Hippocampal formation (tissue), 2 donors: ENCODE data around the gene BCL7A.
"Not testable (repeated sequence)": the region's sequence is repeated elsewhere in the genome, so short reads cannot be mapped to it uniquely, and the experiment has no call there.

Source experiments
- DNase-seq, 2 donors: peaks; one replicate each; lab custom pipeline; 2025; lab: John Stamatoyannopoulos, UW

BCL7A gene

DNA sequence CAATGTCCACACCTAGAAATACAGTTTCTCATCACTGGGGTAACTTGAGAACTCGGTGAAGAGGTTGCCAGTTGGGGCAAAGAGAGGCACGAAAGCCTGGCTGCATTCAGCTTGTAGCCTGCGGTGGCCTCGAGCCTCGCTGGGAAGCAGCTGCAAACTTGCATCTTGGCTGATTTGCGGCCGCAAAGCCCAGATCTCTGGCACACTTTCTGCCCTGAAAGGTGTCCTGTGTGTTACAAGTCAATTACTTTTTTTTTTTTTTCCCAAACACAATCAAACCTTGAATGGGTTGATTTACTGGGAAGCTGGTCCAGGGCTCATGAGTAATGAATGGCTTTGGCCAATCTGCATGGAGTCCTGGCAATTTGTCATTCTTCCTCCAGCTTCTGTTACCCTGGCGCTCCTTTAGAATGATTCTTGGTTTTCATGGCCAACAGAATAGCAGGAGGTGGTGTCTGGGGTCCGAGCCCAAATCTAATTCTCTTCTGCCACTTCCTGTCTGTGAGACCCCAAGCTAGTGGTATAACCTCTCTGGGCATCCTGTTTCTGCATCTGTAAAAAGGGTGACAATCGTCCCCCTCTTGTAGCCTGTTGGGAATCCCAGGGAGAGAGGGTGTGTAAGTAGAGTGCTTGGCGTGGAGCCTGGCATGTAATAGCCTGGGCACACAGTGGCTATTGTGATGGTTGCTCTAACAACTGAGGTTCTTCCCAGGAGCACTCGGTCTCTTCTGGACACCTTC is 6.7 kb downstream of the BCL7A start:
- DNase-seq, result peak; percentile 18 to 42

DNA sequence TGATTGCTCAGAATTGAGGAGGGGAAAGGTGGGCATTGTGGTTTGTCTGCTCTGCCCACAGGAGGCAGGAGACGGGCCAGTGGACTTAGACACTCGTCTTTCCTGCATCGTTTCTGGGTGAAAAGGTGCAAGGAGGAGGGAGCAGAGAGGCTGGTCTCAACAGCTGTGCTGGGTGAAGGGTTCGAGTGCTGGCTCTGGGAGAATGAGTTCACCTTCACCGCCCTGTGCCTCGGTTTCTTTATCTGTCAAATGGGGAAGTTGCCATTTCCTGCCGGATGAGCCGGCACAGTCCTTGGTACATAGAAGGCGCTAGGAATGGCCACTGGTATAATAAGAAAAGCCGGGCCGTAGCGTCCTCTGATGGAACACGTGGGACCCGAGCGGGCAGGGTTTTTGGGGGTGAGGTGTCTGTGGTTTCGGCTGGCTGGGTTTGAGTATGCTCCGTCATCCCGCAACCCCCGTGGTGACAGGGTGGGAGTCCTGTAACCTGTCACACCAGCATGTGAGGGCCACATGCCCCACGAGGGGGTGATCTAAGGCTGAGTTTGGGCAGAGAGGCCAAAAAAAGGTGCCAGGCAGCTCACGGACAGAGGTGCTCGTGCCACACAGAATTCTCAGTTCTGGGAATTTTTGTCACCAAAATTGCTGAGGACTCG is 7.3 kb downstream of the BCL7A start:
- DNase-seq, result no peak

GRCh38 chr12:122029620-122030423 is 8.1 kb downstream of the BCL7A start:
- DNase-seq, result no peak

GRCh38 chr12:122030424-122031035 is 8.8 kb downstream of the BCL7A start:
- no peak for DNase-seq

- DNase-seq, result no peak
Measured at GRCh38 chr12:122031342-122032216, 9.9 kb downstream of the BCL7A start.

GRCh38 chr12:122032580-122032979 is 10.9 kb downstream of the BCL7A start:
- DNase-seq, result no peak

DNA sequence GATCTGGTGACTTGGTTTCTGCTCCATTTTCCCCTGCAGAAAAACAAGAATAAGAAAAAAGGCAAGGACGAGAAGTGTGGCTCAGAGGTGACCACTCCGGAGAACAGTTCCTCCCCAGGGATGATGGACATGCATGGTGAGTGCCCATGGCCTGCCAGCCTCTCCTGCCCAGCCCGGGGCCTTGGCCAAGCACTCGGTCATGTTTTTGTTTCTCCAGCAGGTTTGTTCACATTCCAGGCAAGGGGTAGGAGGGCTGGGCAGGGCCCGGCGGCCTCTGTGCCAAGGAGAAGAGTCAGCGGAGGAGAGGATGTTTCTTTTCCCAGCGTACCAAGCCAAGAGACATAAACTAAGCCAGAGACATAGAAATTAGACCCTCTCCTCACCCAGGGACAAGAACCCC is 13.6 kb downstream of the BCL7A start:
- no peak for DNase-seq

- DNase-seq, result no peak
Measured at GRCh38 chr12:122036153-122036552, 14.5 kb downstream of the BCL7A start.

GRCh38 chr12:122040579-122041386 is 19.1 kb downstream of the BCL7A start:
- no peak for DNase-seq

GRCh38 chr12:122041458-122041857 is 19.8 kb downstream of the BCL7A start:
- not testable (repeated sequence) for DNase-seq

GRCh38 chr12:122042910-122043309 is 21.2 kb downstream of the BCL7A start:
- DNase-seq, result no peak

DNA sequence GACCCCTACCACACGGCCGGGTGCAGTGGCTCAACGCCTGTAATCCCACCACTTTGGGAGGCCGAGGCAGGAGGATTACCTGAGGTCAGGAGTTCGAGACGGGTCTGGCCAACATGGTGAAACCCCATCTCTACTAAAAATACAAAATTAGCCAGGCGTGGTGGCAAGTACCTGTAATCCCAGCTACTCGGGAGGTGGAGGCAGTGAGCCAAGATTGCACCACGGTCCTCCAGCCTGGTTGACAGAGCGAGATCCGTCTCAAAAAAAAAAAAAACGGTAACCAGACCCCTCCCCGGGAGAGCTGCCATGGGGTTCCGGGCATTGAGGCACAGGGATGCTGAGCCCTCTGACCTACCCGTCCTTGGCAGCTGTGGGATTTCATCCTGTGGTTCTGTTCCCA is 21.8 kb downstream of the BCL7A start:
- no peak for DNase-seq

- DNase-seq, result no peak
Measured at GRCh38 chr12:122045262-122045661, 23.6 kb downstream of the BCL7A start.

- DNase-seq, result no peak
Measured at GRCh38 chr12:122046145-122046544, 24.5 kb downstream of the BCL7A start.

DNA sequence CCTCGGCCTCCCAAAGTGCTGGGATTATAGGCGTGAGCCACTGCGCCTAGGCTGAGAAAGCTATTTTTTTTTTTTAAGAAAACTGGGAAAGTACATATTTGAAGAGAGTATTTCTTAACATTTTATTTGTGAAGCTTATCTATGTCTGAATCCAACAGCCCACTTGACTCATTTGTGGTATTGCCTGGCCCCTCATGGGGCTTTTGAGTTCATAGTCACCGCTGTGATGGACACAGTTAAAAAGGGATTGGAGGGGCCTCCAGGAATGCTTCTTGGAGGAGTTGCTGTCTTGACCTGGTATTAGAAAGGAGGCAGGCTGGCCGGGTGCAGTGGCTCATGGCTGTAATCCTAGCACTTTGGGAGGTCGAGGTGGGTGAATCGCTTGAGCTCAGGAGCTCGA is 26.5 kb downstream of the BCL7A start:
- no peak for DNase-seq

GRCh38 chr12:122049827-122050226 is 28.1 kb downstream of the BCL7A start:
- DNase-seq, result no peak

- DNase-seq, result no peak
Measured at GRCh38 chr12:122050706-122051105, 29.0 kb downstream of the BCL7A start.

DNA sequence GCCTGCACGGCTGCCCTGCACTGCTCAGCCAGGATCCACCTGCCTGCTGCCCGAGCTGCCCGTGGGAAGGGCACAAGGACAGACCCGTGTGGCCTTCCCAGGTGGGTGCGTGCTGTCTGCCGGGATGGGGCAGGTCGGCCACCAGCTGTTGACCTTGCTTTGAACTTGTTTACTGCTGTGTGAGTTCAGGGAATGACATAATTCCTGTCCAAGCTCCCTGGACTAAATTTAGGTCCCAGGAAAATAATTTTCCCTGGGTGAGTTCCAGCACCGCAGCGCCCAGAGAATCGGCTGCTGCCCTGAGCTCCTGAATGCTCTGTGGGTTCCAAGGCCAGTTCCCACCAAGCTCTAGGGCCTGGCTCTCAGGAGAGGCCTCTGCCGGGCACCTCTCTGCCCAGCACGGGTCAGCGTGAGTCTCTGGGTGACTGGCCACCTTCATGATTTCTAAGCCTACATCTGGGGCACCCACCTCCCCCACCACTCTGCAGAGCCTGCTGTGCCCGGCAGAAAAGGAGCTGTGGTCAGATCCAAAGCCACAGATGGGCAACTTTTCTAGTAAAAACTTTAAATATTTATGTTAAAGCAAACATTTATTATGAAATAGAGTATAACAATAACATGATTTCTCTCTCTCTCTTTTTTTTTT is 29.7 kb downstream of the BCL7A start:
- DNase-seq, result no peak

- DNase-seq, result no peak
Measured at GRCh38 chr12:122052285-122052684, 30.6 kb downstream of the BCL7A start.
